GM23338 (cell line): ENCODE measurements around the gene FGF8.

ENCODE experiments used
- CREB1 ChIP-seq: fragments of 250-450 bp; sonication (Bioruptor Pico); IDR thresholded peaks from 2 replicates; pipeline ENCODE4 v1.5.0; 2020; ENCODE audit warnings: low read depth, mild to moderate bottlenecking, moderate library complexity
- ETS1 ChIP-seq: IDR thresholded peaks from 2 replicates; pipeline ENCODE4 v1.6.1; 2016; ENCODE audit warnings: antibody characterized with exemption
- EZH2 ChIP-seq: fragments of 200-600 bp; sonication (generic); IDR thresholded peaks from one replicate; pipeline ENCODE4 v1.8.0; 2017; ENCODE audit warnings: antibody characterized with exemption, mild to moderate bottlenecking, low read depth; ENCODE audit not compliant: unreplicated experiment
- EZH2phosphoT487 ChIP-seq: fragments of 200-600 bp; sonication (generic); IDR thresholded peaks from one replicate; pipeline ENCODE4 v1.8.1; 2018; ENCODE audit warnings: antibody characterized with exemption; ENCODE audit not compliant: unreplicated experiment
- JUNB ChIP-seq: IDR thresholded peaks from one replicate; pipeline ENCODE4 v1.6.1; 2016; ENCODE audit warnings: antibody characterized with exemption; ENCODE audit not compliant: unreplicated experiment
- NANOG ChIP-seq: IDR thresholded peaks from 2 replicates; pipeline ENCODE4 v1.6.1; 2016; ENCODE audit warnings: antibody characterized with exemption, borderline replicate concordance
- POLR2AphosphoS5 ChIP-seq: IDR thresholded peaks from 2 replicates; pipeline ENCODE4 v1.6.1; 2016; ENCODE audit warnings: antibody characterized with exemption, low read depth
- REST ChIP-seq: IDR thresholded peaks from one replicate; pipeline ENCODE4 v1.6.1; 2018; ENCODE audit warnings: antibody characterized with exemption; ENCODE audit not compliant: unreplicated experiment
- ZNF114 ChIP-seq: fragments of 250-450 bp; sonication (Bioruptor Pico); IDR thresholded peaks from 2 replicates; pipeline ENCODE4 v1.5.0; 2020; ENCODE audit warnings: mild to moderate bottlenecking, moderate library complexity
- ZNF331 ChIP-seq: fragments of 250-450 bp; sonication (Bioruptor Pico); IDR thresholded peaks from 2 replicates; pipeline ENCODE4 v1.5.0; 2020; ENCODE audit warnings: low read depth, mild to moderate bottlenecking, moderate library complexity
- ZNF462 ChIP-seq: fragments of 250-450 bp; sonication (Bioruptor Pico); IDR thresholded peaks from 2 replicates; pipeline ENCODE4 v1.5.0; 2020; ENCODE audit warnings: mild to moderate bottlenecking, moderate library complexity
- TF ChIP-seq, protein P1 (sequence below), 2 experiments: fragments of 200-600 bp in 1 of 2; sonication (generic) in 1 of 2; conservative IDR thresholded peaks; 2 replicates each; pipeline versions ENCODE4 v1.5.1 to v1.6.1; 2016 to 2017; ENCODE audit warnings: antibody characterized with exemption in 2 of 2, low read depth in 2 of 2, mild to moderate bottlenecking in 2 of 2, moderate library complexity in 1 of 2

DNA sequence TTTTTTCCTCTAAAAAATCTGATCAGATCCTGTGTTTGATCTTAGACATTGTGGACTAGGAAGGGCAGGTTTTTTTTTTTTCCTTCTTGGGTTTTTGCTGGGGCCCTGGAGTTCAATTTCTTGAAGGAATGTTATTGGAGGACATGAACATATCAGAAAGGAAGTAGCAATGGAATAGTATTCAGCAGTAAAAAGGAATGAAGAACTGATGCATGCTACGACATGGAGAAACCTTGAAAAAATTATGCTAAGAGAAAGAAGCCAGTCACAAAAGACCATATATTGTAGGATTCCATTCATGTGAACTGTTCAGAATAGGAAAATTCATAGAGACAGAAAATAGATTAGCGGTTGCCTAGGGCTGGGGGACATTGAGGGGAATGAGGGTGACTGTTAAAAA lies 34.0 kb downstream of the FGF8 start:
- TF ChIP-seq, protein P1, sequence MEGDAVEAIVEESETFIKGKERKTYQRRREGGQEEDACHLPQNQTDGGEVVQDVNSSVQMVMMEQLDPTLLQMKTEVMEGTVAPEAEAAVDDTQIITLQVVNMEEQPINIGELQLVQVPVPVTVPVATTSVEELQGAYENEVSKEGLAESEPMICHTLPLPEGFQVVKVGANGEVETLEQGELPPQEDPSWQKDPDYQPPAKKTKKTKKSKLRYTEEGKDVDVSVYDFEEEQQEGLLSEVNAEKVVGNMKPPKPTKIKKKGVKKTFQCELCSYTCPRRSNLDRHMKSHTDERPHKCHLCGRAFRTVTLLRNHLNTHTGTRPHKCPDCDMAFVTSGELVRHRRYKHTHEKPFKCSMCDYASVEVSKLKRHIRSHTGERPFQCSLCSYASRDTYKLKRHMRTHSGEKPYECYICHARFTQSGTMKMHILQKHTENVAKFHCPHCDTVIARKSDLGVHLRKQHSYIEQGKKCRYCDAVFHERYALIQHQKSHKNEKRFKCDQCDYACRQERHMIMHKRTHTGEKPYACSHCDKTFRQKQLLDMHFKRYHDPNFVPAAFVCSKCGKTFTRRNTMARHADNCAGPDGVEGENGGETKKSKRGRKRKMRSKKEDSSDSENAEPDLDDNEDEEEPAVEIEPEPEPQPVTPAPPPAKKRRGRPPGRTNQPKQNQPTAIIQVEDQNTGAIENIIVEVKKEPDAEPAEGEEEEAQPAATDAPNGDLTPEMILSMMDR (conservative IDR thresholded peaks at IDR 0.05; ENCODE audit: low read depth in 2 of 2), result no peak
- TF ChIP-seq EZH2phosphoT487 (no peak), POLR2AphosphoS5 (no peak), EZH2 (no peak), JUNB (no peak), REST (no peak), CREB1 (no peak), ETS1 (no peak), ZNF462 (CRISPR knock-in tag) (no peak), ZNF331 (CRISPR knock-in tag) (no peak), ZNF114 (CRISPR knock-in tag) (no peak), NANOG (no peak)
